Thyroid gland (tissue), 4 donors: Measurements from ENCODE around the gene ADPRHL1.

Source experiments
- CTCF ChIP-seq, 6 experiments: fragments of 200-600 bp in 3 of 6; fragments of 450-650 bp in 3 of 6; sonication (generic) in 3 of 6; IDR thresholded peaks; one replicate each; pipeline ENCODE4 v1.5.1; 2016 to 2019; ENCODE audit warnings: antibody characterized with exemption in 6 of 6, mild to moderate bottlenecking in 2 of 6, inconsistent platforms in 1 of 6, moderate library complexity in 1 of 6
- POLR2A ChIP-seq, 2 donors: fragments of 450-650 bp; IDR thresholded peaks; one replicate each; pipeline ENCODE4 v1.6.1; 2017; ENCODE audit warnings: antibody characterized with exemption in 2 of 2, mild to moderate bottlenecking in 2 of 2, moderate library complexity in 1 of 2

- no peak for TF ChIP-seq CTCF (IDR thresholded peaks at IDR 0.05)
- TF ChIP-seq POLR2A (IDR thresholded peaks at IDR 0.05): no peak
Observed at GRCh38 chr13:113428469-113428865, 24.8 kb downstream of the ADPRHL1 start.
